Activated T-cell treated with anti-CD3 and anti-CD28 coated beads for 48 hours (primary cell): ENCODE measurements around the gene GIMAP5.
"Not testable (repeated sequence)": the region's sequence is repeated elsewhere in the genome, so short reads cannot be mapped to it uniquely, and the experiment has no call there.

Source experiments
- DNase-seq: peaks from one replicate; pipeline ENCODE4 v3.0.0-alpha.2; 2020; ENCODE audit warnings: low read depth

GIMAP5 gene

GRCh38 chr7:150774131-150774530 is 36.9 kb downstream of the GIMAP5 start:
- not testable (repeated sequence) for DNase-seq

- DNase-seq = no peak
Measured at GRCh38 chr7:150778014-150778737, 41.0 kb downstream of the GIMAP5 start.

- peak; percentile 56 for DNase-seq
Measured at GRCh38 chr7:150778738-150779301, 41.6 kb downstream of the GIMAP5 start.

GRCh38 chr7:150780292-150780691 is 43.1 kb downstream of the GIMAP5 start:
- DNase-seq = no peak

GRCh38 chr7:150781103-150781502 is 43.9 kb downstream of the GIMAP5 start:
- DNase-seq = no peak

- DNase-seq = no peak
Measured at GRCh38 chr7:150781961-150782360, 44.7 kb downstream of the GIMAP5 start.

- DNase-seq = no peak
Measured at GRCh38 chr7:150784120-150784736, 47.0 kb downstream of the GIMAP5 start.

GRCh38 chr7:150784954-150785353 is 47.7 kb downstream of the GIMAP5 start:
- DNase-seq = no peak

- no peak for DNase-seq
Measured at GRCh38 chr7:150787321-150788281, 50.4 kb downstream of the GIMAP5 start.

GRCh38 chr7:150788474-150789269 is 51.5 kb downstream of the GIMAP5 start:
- no peak for DNase-seq

- DNase-seq = no peak
Measured at GRCh38 chr7:150790416-150791075, 53.3 kb downstream of the GIMAP5 start.

GRCh38 chr7:150791304-150791703 is 54.1 kb downstream of the GIMAP5 start:
- no peak for DNase-seq

- no peak for DNase-seq
Measured at GRCh38 chr7:150791746-150792452, 54.7 kb downstream of the GIMAP5 start.
